ENCODE data around the gene EIF2AK3. TPM values are rescaled to one million over a fixed set of nuclear protein-coding genes. Genes with fewer than 3 reads are reported as not detected.

Gene EIF2AK3
- polyA plus RNA-seq, 2 of the 4 experiments (the other 2 are of a cell fraction), result 11.0 to 17.5 TPM

DNA sequence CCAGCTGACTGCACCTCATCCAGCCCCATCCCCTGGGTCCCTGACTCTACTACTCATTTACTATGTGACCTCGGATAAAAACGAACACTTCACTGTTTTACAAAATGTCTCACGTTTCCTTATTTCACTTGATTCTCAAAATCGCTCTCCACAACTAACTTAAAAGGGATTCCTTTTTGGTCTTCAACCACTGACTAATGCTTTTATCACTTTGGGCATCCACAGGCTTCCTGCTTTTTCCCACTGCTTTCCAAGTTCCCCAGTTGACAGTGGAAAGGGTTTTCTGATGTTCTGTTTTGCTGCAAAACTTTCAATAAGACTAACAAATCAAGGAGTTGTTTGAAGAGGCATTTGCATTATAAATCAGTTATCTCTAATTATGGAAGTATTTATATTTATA lies 24.1 kb downstream of the EIF2AK3 start:
- 77% methylated on average over 4 of the region's 4 CpGs for WGBS (ENCODE audit: missing lambda C conversion rate)
- no peaks in the 10 kb centered on the region for H3K9me3 ChIP-seq
- POLR2A ChIA-PET, result no interaction called here
- no peak for ATAC-seq
- H3K27ac ChIP-seq, result no peak overlapping the region
- H3K4me2 ChIP-seq, result no peak overlapping the region
- DNase-seq (ENCODE audit: low read depth in 1 of 2, low spot score in 1 of 2), result no peak
- TF ChIP-seq, protein P1, sequence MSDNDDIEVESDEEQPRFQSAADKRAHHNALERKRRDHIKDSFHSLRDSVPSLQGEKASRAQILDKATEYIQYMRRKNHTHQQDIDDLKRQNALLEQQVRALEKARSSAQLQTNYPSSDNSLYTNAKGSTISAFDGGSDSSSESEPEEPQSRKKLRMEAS (IDR thresholded peaks at IDR 0.05), result no peak
- no peak overlapping the region for H3K4me3 ChIP-seq
- CTCF ChIA-PET, result interaction anchor here (1.7 kb wide), 1 partner anchor 10 kb away, joined by 3 read pairs; no protein-coding TSS in a partner anchor
- H3K4me1 ChIP-seq, result peaks cover 21% of the 10 kb centered on the region
- FAIRE-seq, result no peak

- Histone ChIP-seq H3K27ac (no peak overlapping the region), H3K9me3 (no peaks in the 10 kb centered on the region), H3K4me2 (no peak overlapping the region), H3K4me3 (no peak overlapping the region), H3K4me1 (peaks cover 21% of the 10 kb centered on the region)
- DNase-seq (ENCODE audit: low read depth in 1 of 2, low spot score in 1 of 2) (no peak), FAIRE-seq (no peak), ATAC-seq (no peak)
- 91% methylated on average over 4 of the region's 4 CpGs for WGBS (ENCODE audit: missing lambda C conversion rate)
- POLR2A ChIA-PET, result no interaction called here
- TF ChIP-seq, protein P2, sequence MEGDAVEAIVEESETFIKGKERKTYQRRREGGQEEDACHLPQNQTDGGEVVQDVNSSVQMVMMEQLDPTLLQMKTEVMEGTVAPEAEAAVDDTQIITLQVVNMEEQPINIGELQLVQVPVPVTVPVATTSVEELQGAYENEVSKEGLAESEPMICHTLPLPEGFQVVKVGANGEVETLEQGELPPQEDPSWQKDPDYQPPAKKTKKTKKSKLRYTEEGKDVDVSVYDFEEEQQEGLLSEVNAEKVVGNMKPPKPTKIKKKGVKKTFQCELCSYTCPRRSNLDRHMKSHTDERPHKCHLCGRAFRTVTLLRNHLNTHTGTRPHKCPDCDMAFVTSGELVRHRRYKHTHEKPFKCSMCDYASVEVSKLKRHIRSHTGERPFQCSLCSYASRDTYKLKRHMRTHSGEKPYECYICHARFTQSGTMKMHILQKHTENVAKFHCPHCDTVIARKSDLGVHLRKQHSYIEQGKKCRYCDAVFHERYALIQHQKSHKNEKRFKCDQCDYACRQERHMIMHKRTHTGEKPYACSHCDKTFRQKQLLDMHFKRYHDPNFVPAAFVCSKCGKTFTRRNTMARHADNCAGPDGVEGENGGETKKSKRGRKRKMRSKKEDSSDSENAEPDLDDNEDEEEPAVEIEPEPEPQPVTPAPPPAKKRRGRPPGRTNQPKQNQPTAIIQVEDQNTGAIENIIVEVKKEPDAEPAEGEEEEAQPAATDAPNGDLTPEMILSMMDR (IDR thresholded peaks at IDR 0.05), result no peak
- peak; percentile 16 for TF ChIP-seq MAFK (IDR thresholded peaks at IDR 0.05; ENCODE audit: partially characterized antibody)
- CTCF ChIA-PET, result interaction anchor here (1.7 kb wide), 1 partner anchor 8 kb away, joined by 3 read pairs; no protein-coding TSS in a partner anchor
Measured at GRCh38 chr2:88602022-88602421, 25.2 kb downstream of the EIF2AK3 start.

DNA sequence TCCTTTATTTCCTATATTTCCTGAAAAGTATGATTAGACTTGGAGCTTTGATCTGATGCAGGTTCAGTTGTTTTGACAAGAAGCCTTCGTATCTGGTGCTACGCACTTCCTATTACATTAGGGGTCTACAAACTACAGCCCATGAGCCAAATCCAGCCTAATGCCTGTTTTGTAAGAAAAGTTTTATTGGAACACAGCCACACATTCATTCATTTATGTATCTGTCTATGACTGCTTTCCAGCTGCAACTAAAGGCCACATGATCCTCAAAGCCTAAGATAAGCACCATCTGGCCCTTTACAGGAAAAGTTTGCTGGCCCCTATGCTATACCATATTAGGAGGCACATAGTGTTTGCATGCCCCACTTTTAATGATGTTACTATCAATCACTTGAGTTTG lies 26.0 kb downstream of the EIF2AK3 start:
- no peak for DNase-seq (ENCODE audit: low read depth in 1 of 2, low spot score in 1 of 2)
- TF ChIP-seq TP53 (CRISPR knock-in tag; IDR thresholded peaks at IDR 0.05) (no peak), HMGXB4 (CRISPR knock-in tag; IDR thresholded peaks at IDR 0.05; ENCODE audit: borderline replicate concordance) (no peak), FOSL2 (IDR thresholded peaks at IDR 0.05) (no peak), FOSL2 (CRISPR knock-in tag; IDR thresholded peaks at IDR 0.05) (no peak), EP300 (IDR thresholded peaks at IDR 0.05) (no peak), KDM1A (IDR thresholded peaks at IDR 0.05; ENCODE audit: low read depth) (no peak), E2F6 (IDR thresholded peaks at IDR 0.05; ENCODE audit: borderline replicate concordance, low read depth) (no peak), NPAS2 (CRISPR knock-in tag; IDR thresholded peaks at IDR 0.05; ENCODE audit: borderline replicate concordance) (no peak), HOXA7 (CRISPR knock-in tag; IDR thresholded peaks at IDR 0.05) (no peak), HOXB5 (CRISPR knock-in tag; IDR thresholded peaks at IDR 0.05) (no peak)
- TF ChIP-seq, protein P3, sequence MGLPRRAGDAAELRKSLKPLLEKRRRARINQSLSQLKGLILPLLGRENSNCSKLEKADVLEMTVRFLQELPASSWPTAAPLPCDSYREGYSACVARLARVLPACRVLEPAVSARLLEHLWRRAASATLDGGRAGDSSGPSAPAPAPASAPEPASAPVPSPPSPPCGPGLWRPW (IDR thresholded peaks at IDR 0.05), result no peak
- POLR2A ChIA-PET, result no interaction called here
- peaks cover 21% of the 10 kb centered on the region for H3K4me1 ChIP-seq
- no peak overlapping the region for H3K27ac ChIP-seq
- WGBS (ENCODE audit: missing lambda C conversion rate), result 92% methylated on average over 2 of the region's 2 CpGs
- no peaks in the 10 kb centered on the region for H3K9me3 ChIP-seq
- no peak overlapping the region for H3K4me3 ChIP-seq
- no peak for ATAC-seq
- FAIRE-seq, result no peak
- no peak overlapping the region; the same call in 2 of the 3 replicates for H3K4me2 ChIP-seq
- CTCF ChIA-PET, result interaction anchor here (2.1 kb wide), 1 partner anchor 10 kb away, joined by 7 read pairs; no protein-coding TSS in a partner anchor

GRCh38 chr2:88600038-88600465 lies 27.2 kb downstream of the EIF2AK3 start:
- 7% methylated on average over 4 of the region's 4 CpGs for WGBS (ENCODE audit: missing lambda C conversion rate)
- peak; percentile 94 for FAIRE-seq
- Histone ChIP-seq H3K4me3 (no peak overlapping the region), H3K4me2 (peak overlapping the region; percentile 55), H3K4me1 (peaks cover 21% of the 10 kb centered on the region), H3K9me3 (no peaks in the 10 kb centered on the region), H3K27ac (peak overlapping the region in 1 of 2 experiments; percentile 3; a peak in 1 of 6 replicates)
- peak; percentile 98 to 100 for ATAC-seq
- peak; percentile 89 to 91 for DNase-seq (ENCODE audit: low read depth in 1 of 2, low spot score in 1 of 2)
- CTCF ChIA-PET, result interaction anchor here (1.1 to 2.1 kb wide), 2 partner anchors 9 to 19 kb away, joined by 3 to 7 read pairs; no protein-coding TSS in a partner anchor
- POLR2A ChIA-PET, result interaction anchor here (1.1 kb wide), 1 partner anchor 28 kb away, joined by 6 read pairs; the partner anchor contains the start of gene EIF2AK3
- TF ChIP-seq RFX5 (IDR thresholded peaks at IDR 0.05) (no peak), MAFK (IDR thresholded peaks at IDR 0.05; ENCODE audit: partially characterized antibody) (peak; percentile 9), RAD21 (conservative IDR thresholded peaks at IDR 0.05 in 1 of 2, IDR thresholded peaks at IDR 0.05 in 1 of 2) (no peak), POLR2A (IDR thresholded peaks at IDR 0.05; ENCODE audit: low read length) (no peak), FOSL2 (IDR thresholded peaks at IDR 0.05) (peak; percentile 86), FOSL2 (CRISPR knock-in tag; IDR thresholded peaks at IDR 0.05) (peak; percentile 98), JUN (IDR thresholded peaks at IDR 0.05) (peak; percentile 42 to 64; a peak in 3 of 5 replicates), CEBPB (IDR thresholded peaks at IDR 0.05) (0 out of 4 replicates have a peak, but pooled peaks of 1 of the 2 experiments have one; percentile 28), NPAS2 (CRISPR knock-in tag; IDR thresholded peaks at IDR 0.05; ENCODE audit: borderline replicate concordance) (no peak), RNF2 (IDR thresholded peaks at IDR 0.05; ENCODE audit: borderline replicate concordance, low read depth) (no peak), EP300 (IDR thresholded peaks at IDR 0.05) (no peak)
- TF ChIP-seq, protein P4, sequence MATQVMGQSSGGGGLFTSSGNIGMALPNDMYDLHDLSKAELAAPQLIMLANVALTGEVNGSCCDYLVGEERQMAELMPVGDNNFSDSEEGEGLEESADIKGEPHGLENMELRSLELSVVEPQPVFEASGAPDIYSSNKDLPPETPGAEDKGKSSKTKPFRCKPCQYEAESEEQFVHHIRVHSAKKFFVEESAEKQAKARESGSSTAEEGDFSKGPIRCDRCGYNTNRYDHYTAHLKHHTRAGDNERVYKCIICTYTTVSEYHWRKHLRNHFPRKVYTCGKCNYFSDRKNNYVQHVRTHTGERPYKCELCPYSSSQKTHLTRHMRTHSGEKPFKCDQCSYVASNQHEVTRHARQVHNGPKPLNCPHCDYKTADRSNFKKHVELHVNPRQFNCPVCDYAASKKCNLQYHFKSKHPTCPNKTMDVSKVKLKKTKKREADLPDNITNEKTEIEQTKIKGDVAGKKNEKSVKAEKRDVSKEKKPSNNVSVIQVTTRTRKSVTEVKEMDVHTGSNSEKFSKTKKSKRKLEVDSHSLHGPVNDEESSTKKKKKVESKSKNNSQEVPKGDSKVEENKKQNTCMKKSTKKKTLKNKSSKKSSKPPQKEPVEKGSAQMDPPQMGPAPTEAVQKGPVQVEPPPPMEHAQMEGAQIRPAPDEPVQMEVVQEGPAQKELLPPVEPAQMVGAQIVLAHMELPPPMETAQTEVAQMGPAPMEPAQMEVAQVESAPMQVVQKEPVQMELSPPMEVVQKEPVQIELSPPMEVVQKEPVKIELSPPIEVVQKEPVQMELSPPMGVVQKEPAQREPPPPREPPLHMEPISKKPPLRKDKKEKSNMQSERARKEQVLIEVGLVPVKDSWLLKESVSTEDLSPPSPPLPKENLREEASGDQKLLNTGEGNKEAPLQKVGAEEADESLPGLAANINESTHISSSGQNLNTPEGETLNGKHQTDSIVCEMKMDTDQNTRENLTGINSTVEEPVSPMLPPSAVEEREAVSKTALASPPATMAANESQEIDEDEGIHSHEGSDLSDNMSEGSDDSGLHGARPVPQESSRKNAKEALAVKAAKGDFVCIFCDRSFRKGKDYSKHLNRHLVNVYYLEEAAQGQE (IDR thresholded peaks at IDR 0.05), result no peak

Measured in A549 (cell line).